ENCODE results near the gene OLFM1.

GRCh38 chr9:135164036-135164435 is 76.6 kb downstream of the OLFM1 start:
- no peak for TF ChIP-seq JUND (IDR thresholded peaks at IDR 0.05)
- no peak for TF ChIP-seq CTCF (IDR thresholded peaks at IDR 0.05; ENCODE audit: low read depth, low read length, missing input control)
- TF ChIP-seq RXRA (IDR thresholded peaks at IDR 0.05), result no peak
- TF ChIP-seq FOXA2 (IDR thresholded peaks at IDR 0.05), result no peak
- no peak for TF ChIP-seq YY1 (IDR thresholded peaks at IDR 0.05)
- TF ChIP-seq MAX (IDR thresholded peaks at IDR 0.05), result no peak
- TF ChIP-seq TAF1 (conservative IDR thresholded peaks at IDR 0.05), result no peak
- no peak for TF ChIP-seq EGR1 (IDR thresholded peaks at IDR 0.05; ENCODE audit: low read depth in 2 of 2)
- TF ChIP-seq RAD21 (IDR thresholded peaks at IDR 0.05), result no peak
- TF ChIP-seq REST (IDR thresholded peaks at IDR 0.05), result no peak
- TF ChIP-seq HNF4G (IDR thresholded peaks at IDR 0.05), result no peak
- TF ChIP-seq ZBTB33 (IDR thresholded peaks at IDR 0.05), result no peak

Measured in liver (tissue), 3 donors.